ENCODE results near the gene PLAU. TPM values are rescaled to one million over a fixed set of nuclear protein-coding genes. Genes with fewer than 3 reads are reported as not detected.

PLAU gene
- total and polyA plus RNA-seq, 7 donors = 2.5 to 15.7 (median 3.8) TPM

- intact Hi-C loops (cut with DNase I) = no loop called here
- H3K4me1 ChIP-seq = peaks cover 0 to 99% (median 97%) of the 10 kb centered on the region in 4 donors
- no peak overlapping the region for H3K4me3 ChIP-seq
These were observed 45.8 kb upstream of the PLAU start for GRCh38 chr10:73865107-73865458.

GRCh38 chr10:73865459-73866442, 45.2 kb upstream of the PLAU start:
- DNase-seq = peak; percentile 69
- peaks cover 0 to 99% (median 97%) of the 10 kb centered on the region in 4 donors for H3K4me1 ChIP-seq
- H3K36me3 ChIP-seq = peaks cover 0 to 49% (median 18%) of the 10 kb centered on the region in 4 donors
- TF ChIP-seq POLR2AphosphoS5 (IDR thresholded peaks at IDR 0.05) (no peak), CTCF (IDR thresholded peaks at IDR 0.05) (no peak), POLR2A (IDR thresholded peaks at IDR 0.05) (no peak), EP300 (IDR thresholded peaks at IDR 0.05) (no peak)
- H3K4me3 ChIP-seq = no peak overlapping the region
- no peaks in the 10 kb centered on the region for H3K9me3 ChIP-seq
- H3K27ac ChIP-seq = peak overlapping the region; percentile 84 to 94 (median 92)
- intact Hi-C loops (cut with DNase I) = no loop called here
- 36 to 45% methylated on average over 11 of the region's 11 CpGs for WGBS, 2 donors
- no peaks in the 10 kb centered on the region for H3K27me3 ChIP-seq

More at GRCh38 chr10:73865107-73865458, 45.8 kb upstream of the PLAU start:
- Histone ChIP-seq H3K27me3 (no peaks in the 10 kb centered on the region), H3K27ac (peak overlapping the region; percentile 42 to 92 (median 88)), H3K9me3 (no peaks in the 10 kb centered on the region), H3K36me3 (peaks cover 5 to 49% (median 24%) of the 10 kb centered on the region in 4 donors)
- no peak for DNase-seq
- WGBS, 2 donors = 61 to 84% methylated on average over 8 of the region's 8 CpGs
- TF ChIP-seq POLR2A (IDR thresholded peaks at IDR 0.05) = no peak
- no peak for TF ChIP-seq POLR2AphosphoS5 (IDR thresholded peaks at IDR 0.05)
- no peak for TF ChIP-seq EP300 (IDR thresholded peaks at IDR 0.05)
- TF ChIP-seq CTCF (IDR thresholded peaks at IDR 0.05) = no peak

GRCh38 chr10:73866621-73867020, 44.3 kb upstream of the PLAU start:
- H3K9me3 ChIP-seq = no peaks in the 10 kb centered on the region
- 86 to 92% methylated on average over 7 of the region's 7 CpGs for WGBS, 2 donors
- H3K4me3 ChIP-seq = no peak overlapping the region
- H3K36me3 ChIP-seq = peaks cover 0 to 47% (median 18%) of the 10 kb centered on the region in 4 donors
- no peak for TF ChIP-seq CTCF (IDR thresholded peaks at IDR 0.05)
- TF ChIP-seq EP300 (IDR thresholded peaks at IDR 0.05) = no peak
- TF ChIP-seq POLR2A (IDR thresholded peaks at IDR 0.05) = no peak
- TF ChIP-seq POLR2AphosphoS5 (IDR thresholded peaks at IDR 0.05) = no peak
- no peaks in the 10 kb centered on the region for H3K27me3 ChIP-seq
- DNase-seq = no peak
- peaks cover 0 to 99% (median 99%) of the 10 kb centered on the region in 4 donors for H3K4me1 ChIP-seq
- intact Hi-C loops (cut with DNase I) = no loop called here
- peak overlapping the region; percentile 84 to 94 (median 92) for H3K27ac ChIP-seq

- 78 to 88% methylated on average over 10 of the region's 10 CpGs for WGBS, 2 donors
- Histone ChIP-seq H3K9me3 (no peaks in the 10 kb centered on the region), H3K4me1 (peaks cover 0 to 99% (median 99%) of the 10 kb centered on the region in 4 donors), H3K4me3 (peak overlapping the region in 2 of 4 donors; percentile 12 to 14), H3K27me3 (no peaks in the 10 kb centered on the region), H3K36me3 (peaks cover 0 to 47% (median 18%) of the 10 kb centered on the region in 4 donors), H3K27ac (peak overlapping the region; percentile 84 to 94 (median 92))
- peak; percentile 81 for DNase-seq
- no peak for TF ChIP-seq POLR2A (IDR thresholded peaks at IDR 0.05)
- intact Hi-C loops (cut with DNase I) = no loop called here
These were observed 43.7 kb upstream of the PLAU start for GRCh38 chr10:73867126-73867807.

All from sigmoid colon (tissue), 7 donors.